HG02759 (cell line): ENCODE measurements around the gene ING3.
"Not testable (repeated sequence)": the region's sequence is repeated elsewhere in the genome, so short reads cannot be mapped to it uniquely, and the experiment has no call there.

ENCODE experiments used
- ATAC-seq: cut with Tn5 transposase; IDR thresholded peaks from one replicate; pipeline ENCODE4 v1.9.1; 2021; ENCODE audit warnings: mild to moderate bottlenecking, moderate library complexity; ENCODE audit not compliant: unreplicated experiment

ING3 gene

GRCh38 chr7:120949393-120949911 lies 1.1 kb upstream of the ING3 start:
- ATAC-seq: no peak

GRCh38 chr7:120949998-120950538 lies 509 bp upstream of the ING3 start:
- no peak for ATAC-seq

- no peak for ATAC-seq
These were observed 727 bp downstream of the ING3 start for GRCh38 chr7:120951309-120951699.

DNA sequence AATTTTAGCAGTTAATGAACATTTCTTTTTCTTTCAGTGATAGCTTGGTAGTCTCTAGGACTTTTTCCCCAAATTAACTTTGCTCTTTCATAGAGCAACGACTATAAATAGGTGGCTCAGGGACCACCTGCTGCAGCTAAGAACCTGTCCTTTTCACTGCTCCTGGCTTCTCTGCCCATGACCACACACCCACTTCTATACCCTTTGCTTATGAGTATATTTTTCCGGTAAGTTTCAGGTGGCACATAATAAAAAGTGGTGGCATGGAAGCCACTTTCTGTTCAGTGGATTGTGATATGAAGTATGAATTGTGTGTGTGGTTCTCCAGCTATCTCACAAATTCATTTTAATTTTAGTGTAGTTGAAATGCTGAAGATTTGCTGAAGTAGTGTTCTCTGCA lies 1.2 kb downstream of the ING3 start:
- no peak for ATAC-seq

GRCh38 chr7:120955577-120956149 lies 5.1 kb downstream of the ING3 start:
- peak; percentile 30 for ATAC-seq

DNA sequence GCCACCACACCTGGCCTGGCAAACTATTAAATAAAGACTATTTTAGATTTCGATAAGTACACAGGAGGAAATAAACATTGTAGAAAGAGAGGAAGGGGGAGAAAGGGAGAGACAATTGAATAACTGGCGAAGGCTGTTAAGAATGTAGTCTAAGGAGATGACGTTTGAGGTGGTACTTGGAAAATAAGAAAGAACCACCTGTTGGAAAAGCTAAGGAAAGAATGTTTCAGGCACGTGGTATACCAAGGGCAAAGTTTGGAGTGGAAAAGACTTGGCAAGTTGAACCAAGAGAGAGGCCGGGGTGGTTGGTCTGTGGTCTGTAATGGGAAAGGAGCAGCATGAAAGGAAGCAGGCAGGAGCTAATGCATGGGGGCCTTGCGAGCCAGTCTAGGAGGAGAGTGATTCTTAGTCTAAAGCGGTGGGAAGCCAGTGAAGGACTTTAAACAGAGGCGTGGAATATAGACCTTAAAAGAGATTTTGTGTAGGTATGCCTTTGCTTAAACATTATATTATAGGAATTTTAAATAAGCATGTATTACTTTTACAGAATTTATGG lies 9.4 kb downstream of the ING3 start:
- ATAC-seq: no peak

- no peak for ATAC-seq
These were observed 10.1 kb downstream of the ING3 start for GRCh38 chr7:120960714-120961113.

DNA sequence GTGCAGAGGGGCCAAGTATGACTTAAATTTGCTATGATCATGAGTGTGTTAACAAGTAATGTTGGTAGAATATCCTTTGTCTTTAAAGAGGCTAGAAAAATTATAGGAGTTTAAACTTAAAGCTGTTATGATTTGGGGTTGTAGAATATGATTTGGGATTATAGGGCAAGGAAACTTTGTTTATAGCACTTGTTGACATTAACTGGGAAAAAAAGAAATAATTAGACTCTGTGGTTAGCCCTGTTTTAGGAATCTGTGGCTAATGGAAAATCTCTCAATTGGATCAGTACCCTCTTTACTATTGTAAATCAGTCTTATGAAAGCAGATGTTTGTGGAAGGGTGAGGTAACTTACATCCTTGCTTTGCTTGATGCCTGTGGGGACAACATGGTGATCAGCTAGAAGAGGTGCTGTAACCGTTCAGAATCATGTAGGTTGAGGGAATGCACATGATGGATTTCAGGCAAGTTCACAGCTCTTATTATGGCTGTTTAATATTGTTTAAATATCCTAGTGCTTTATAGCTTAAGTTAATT lies 11.1 kb downstream of the ING3 start:
- ATAC-seq: no peak

GRCh38 chr7:120964088-120964487 lies 13.5 kb downstream of the ING3 start:
- ATAC-seq: no peak

DNA sequence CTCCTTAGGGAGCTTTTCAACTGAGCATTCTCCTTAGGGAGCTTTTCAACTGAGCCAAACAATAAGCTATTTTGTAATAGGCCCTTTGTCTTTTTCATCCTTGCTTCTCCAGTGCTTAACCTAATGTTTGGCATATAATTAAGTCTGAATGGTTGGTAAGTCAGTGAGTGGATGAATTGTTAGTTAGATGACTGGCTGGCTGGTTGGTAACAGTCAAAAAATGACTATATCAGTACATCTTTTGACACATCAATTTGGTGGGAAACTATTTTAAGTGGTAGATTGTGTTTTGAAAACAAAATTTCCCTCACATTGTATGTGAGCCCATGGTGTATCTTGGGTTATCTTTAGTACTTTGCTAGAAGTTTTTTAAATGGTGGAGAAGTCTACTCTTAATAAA lies 16.4 kb downstream of the ING3 start:
- ATAC-seq: no peak

GRCh38 chr7:120973849-120974248 lies 23.3 kb downstream of the ING3 start:
- no peak for ATAC-seq

DNA sequence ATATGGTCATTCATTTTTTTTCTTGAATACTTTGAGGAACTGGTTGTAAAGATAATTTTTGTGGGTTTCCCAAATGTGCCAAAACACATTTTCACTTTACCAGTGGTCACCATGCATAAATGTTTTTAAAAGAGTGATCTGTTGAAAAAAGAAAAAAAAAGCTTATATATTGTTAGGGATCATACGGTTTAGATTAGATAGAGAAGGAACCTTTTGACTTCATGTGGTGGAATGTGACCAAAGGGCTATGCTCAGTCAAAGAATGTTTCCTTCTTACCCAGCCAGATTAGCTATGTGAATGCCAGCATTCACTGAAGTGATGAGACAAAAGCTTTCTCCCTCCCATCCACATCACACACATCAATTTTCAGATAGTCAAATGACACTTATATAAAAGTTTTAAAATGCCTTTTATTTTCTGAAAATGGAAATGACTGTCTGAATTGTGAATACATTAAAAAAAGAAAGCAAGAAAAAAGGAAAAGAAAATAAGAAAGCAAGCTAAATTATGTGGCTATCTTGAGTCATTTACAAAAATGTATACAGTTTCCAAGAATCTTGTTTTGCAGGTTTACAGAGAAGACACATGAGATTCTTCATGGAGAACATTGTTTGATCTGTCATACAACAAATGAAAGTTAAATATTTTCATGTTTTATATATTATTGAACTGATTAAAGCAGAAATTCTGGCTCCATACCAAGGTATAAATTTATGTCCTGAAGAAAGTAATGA lies 29.4 kb downstream of the ING3 start:
- ATAC-seq: no peak

GRCh38 chr7:120981117-120981516 lies 30.5 kb downstream of the ING3 start:
- no peak for ATAC-seq

- no peak for ATAC-seq
These were observed 31.5 kb downstream of the ING3 start for GRCh38 chr7:120981888-120982615.

DNA sequence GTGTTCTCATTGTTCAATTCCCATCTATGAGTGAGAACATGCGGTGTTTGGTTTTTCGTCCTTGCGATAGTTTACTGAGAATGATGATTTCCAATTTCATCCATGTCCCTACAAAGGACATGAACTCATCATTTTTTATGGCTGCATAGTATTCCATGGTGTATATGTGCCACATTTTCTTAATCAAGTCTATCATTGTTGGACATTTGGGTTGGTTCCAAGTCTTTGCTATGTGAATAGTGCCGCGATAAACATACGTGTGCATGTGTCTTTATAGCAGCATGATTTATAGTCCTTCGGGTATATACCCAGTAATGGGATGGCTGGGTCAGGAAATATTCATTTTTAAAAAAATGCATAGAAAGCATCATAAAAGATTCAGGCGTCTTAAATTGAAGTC lies 33.0 kb downstream of the ING3 start:
- not testable (repeated sequence) for ATAC-seq

GRCh38 chr7:120984406-120984805 lies 33.8 kb downstream of the ING3 start:
- no peak for ATAC-seq

- no peak for ATAC-seq
These were observed 34.7 kb downstream of the ING3 start for GRCh38 chr7:120985130-120985758.

DNA sequence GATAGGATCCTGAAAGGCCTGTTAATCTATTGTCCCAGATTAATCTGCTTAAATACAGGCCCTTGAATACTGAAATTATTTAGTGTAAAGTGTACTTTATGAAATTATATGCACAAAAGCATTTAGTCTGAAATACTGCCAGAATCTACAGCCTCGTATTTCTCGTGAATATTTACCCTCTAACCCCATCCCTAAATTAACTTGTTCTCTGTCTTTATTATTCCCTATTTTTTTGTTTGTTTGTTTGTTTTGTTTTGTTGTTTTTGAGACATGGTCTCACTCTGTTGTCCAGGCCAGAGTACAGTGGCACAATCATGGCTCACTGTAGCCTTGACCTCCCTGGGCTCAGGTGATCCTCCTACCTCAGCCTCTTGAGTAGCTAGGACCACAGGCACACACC lies 35.3 kb downstream of the ING3 start:
- ATAC-seq: no peak

DNA sequence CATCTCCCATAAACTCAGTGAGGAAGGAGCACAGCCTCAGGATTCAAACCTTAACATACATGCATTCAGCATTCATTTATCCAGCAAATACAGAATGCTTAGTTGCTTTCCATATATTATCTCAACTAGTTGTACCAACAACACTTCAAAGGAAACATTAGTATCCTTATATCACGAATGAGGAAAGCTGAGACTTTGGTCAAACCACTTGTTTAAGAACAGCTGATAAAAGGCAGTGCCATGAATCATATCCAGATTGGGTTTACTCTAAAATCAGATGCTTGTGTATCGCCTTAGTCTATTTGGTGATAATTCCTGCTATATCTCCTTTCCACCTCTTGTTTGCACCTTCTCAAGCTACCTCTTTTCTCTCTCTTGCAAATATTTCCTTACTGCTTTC lies 36.1 kb downstream of the ING3 start:
- no peak for ATAC-seq

DNA sequence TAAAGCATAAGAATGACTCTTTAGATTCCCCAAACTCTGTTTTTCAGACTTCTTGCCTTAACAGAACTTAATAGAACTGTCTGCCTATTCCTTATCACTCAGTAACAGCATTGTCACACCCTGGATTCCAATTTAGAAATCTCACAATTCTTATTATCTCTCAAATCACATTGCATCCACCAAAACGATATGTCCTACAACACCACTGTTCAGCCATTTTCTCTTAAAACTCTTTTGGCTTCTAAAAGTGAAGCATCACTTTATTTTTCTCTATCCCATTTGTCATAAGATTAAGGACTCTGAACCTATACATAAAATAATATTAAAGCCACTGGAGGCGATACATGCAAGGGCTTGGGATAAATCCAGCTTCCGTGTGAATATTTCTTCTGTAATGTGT lies 36.7 kb downstream of the ING3 start:
- ATAC-seq: no peak
